HG02763 (cell line): ENCODE measurements around the gene LRRC38.
"Not testable (repeated sequence)": the region's sequence is repeated elsewhere in the genome, so short reads cannot be mapped to it uniquely, and the experiment has no call there.

ENCODE experiments used
- ATAC-seq: cut with Tn5 transposase; IDR thresholded peaks from one replicate; pipeline ENCODE4 v1.9.1; 2021; ENCODE audit warnings: mild to moderate bottlenecking, moderate library complexity; ENCODE audit not compliant: unreplicated experiment

The LRRC38 gene

GRCh38 chr1:13465515-13465914, 48.3 kb downstream of the LRRC38 start:
- no peak for ATAC-seq

DNA sequence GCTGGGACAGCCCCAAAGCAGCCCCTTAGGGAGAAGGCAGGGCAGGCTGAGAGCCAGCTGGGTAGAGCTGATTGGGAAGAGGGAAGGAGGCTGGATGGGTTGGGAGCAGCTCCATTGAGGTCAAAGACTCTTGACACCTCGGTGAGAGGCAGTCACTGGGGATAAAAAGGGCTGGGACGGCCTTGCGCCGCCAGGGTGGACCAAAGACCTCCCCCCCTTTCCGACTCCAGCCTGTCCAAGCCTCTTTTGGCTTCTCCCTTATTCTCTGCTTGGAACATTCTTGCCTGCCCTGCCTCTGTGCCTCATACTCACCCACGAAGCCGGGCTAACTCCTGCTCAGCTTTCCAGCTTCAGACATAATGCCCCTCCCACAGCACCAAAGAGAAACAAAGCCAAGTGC, 51.1 kb downstream of the LRRC38 start:
- no peak for ATAC-seq

DNA sequence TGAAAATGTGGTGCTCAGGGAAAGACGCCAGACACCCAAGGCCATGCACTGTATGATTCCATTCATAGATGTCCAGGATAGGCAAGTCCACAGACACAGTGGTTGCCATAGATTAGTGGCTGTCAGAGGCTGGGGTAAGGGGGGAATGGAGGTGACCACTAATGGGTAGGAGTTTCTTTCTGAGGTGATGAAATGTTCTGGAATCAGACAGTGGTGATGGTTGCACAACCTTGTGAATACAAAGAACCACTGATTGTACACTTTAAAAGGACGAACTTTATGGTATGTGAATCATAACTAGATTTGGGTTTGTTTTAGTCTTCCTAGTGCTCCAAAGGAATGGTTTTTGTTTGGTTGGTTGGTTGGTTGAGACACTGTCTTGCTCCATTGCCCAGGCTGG, 51.8 kb downstream of the LRRC38 start:
- ATAC-seq, result no peak

DNA sequence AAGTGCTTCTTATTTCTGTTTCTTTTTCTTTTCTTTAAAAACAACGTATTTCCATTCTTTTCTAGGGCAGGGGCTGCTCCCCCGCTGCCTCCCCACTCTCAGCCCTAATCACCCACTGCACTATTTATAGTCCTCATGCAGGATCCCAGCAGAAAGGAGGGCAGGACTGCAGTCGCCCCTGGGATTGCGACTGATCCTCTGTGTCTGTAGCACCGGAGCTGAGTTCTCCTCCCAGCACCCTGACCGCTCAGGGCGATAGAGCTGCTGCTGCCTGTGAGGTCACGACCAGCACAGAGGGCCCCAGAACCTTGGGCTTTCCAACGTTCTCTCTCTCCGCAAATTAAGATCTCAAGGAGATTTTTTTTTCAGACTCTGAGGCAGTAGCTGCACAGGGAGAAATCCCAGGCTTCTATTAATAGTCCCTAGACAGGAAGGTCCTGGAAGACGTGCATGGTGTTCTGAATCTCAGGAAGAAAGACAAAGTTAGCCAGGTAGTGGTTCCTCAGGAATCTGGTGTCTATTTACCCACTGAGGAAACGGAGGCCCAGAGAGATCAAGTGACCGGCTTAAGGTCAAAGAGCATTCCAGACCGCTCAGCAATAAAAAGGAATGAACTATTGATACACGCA, 56.8 kb downstream of the LRRC38 start:
- no peak for ATAC-seq

- no peak for ATAC-seq
Observed at GRCh38 chr1:13451399-13451965, 62.3 kb downstream of the LRRC38 start.

DNA sequence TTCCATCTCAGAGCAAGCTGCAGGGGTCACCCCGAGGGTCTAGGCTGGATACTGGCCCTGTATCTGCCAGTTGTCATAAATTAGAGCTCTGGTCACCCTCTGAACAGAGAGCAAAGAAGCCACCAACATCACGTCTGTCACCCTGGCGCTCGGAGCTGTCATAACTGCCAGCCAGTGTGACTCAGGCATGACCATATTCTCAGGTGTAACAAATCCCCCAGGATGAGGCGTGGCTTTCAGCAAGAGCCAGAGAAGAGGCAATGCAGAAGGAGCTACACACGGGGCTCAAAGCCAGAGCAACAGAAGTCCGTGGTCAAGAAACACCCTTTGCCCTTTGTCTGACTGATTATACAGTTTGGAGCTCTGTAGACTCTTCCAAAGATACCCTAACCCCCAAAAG, 63.6 kb downstream of the LRRC38 start:
- ATAC-seq, result no peak

DNA sequence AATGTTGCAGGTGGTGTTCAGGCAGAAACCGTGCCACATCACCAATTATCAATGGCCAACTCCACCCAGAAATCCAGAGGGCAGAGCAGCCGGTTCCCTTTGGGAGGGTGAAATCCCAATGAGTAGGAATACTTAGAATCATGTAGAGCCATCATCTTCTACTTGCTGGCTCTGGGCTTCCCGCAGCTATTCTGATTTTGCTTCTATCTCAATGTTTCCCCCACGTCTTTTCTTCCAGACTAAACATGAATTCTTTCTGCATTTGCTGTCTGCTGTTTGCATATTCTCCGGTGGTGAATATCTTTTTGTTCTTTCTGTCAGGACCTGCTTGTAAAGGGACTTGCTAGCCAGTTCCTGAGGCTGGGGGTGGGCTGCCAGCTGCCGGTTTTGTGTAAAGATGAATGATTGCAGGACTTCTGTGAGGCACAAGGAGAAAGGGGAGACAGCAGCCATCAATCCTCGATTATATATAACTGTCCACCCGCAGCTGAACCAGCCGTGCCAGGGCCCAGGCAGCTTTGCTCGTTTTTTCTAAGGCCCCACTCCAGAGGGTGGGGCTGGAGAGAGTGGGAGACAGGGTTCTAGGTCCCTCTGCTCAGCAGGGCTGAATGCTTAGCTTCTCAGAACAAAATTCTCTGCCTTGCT, 70.3 kb downstream of the LRRC38 start:
- ATAC-seq, result no peak

DNA sequence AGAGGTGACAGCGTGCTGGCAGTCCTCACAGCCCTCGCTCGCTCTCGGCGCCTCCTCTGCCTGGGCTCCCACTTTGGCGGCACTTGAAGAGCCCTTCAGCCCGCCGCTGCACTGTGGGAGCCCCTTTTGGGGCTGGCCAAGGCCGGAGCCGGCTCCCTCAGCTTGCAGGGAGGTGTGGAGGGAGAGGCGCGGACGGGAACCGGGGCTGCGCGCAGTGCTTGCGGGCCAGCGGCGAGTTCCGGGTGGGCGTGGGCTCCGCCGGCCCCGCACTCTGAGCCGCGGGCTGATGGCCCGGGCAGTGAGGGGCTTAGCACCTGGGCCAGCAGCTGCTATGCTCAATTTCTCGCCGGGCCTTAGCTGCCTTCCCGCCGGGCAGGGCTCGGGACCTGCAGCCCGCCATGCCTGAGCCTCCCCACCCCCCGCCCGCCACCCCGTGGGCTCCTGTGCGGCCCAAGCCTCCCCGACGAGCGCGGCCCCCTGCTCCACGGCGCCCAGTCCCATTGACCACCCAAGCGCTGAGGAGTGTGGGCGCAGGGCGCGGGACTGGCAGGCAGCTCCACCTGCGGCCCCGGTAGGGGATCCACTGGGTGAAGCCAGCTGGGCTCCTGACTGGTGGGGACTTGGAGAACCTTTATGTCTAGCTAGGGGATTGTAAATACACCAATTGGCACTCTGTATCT, 74.6 kb downstream of the LRRC38 start:
- not testable (repeated sequence) for ATAC-seq

GRCh38 chr1:13435458-13435857, 78.3 kb downstream of the LRRC38 start:
- no peak for ATAC-seq

GRCh38 chr1:13433694-13434358, 80.0 kb downstream of the LRRC38 start:
- ATAC-seq, result not testable (repeated sequence)

DNA sequence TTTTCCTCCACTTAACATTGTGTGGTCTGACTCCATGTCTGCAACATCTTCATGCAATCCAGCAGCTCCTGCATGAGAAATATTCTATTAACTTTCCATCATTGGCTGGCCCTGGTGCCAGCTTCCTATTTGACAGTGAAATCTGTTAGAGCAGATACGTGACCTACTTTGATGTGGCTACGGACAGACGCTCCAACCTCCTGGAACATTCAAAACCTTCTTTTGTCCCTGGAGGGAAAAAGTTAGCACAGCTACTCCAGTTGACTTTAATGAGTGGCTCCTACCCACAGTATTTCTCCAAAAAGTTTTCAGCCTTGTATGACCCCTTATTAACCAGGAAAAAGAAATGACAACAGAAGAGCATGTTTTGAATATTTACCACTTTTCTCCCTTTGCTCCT, 81.6 kb downstream of the LRRC38 start:
- no peak for ATAC-seq

DNA sequence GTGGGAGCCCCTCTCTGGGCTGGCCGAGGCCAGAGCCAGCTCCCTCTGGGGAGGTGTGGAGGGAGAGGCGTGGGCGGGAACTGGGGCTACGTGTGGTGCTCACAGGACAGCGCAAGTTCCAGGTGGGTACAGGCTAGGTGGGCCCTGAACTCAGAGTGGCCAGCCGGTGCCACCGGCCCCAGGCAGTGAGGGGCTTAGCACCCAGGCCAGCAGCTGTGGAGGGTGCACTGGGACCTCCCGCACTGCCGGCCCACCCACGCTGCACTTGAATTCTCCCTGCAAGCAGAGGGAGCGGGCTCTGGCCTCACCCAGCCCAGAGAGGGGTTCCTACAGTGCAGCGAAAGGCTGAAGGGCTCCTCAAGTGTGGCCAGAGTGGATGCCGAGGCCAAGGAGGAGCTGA, 83.3 kb downstream of the LRRC38 start:
- ATAC-seq, result no peak
